Natural killer cell (primary cell): ENCODE results near the gene TRPC4. TPM values are rescaled to one million over a fixed set of nuclear protein-coding genes. Genes with fewer than 3 reads are reported as not detected.

Source experiments
- ATAC-seq, 3 donors: fragments of 150-1000 bp in 2 of 3; fragments of 200-7000 bp in 1 of 3; cut with Tn5 transposase; 1 replicate in 1 of 3; 2 replicates in 2 of 3; pipeline ENCODE4 v1.10.0; 2021; ENCODE audit warnings: mild to moderate bottlenecking in 2 of 3, moderate library complexity in 2 of 3
- DNase-seq, 2 donors: peaks; one replicate each; pipeline versions ENCODE4 v3.0.0 to v3.0.0-alpha.2; 2013 to 2021; ENCODE audit warnings: mixed read lengths in 1 of 2
- H3K27ac ChIP-seq: one replicate; pipeline ENCODE4 v1.5.1; 2013; ENCODE audit warnings: mild to moderate bottlenecking, low read length
- H3K27me3 ChIP-seq: one replicate; pipeline ENCODE4 v1.6.1; 2013; ENCODE audit warnings: low read length; ENCODE audit not compliant: control insufficient read depth, insufficient read depth
- H3K36me3 ChIP-seq: one replicate; pipeline ENCODE4 v1.6.1; 2013; ENCODE audit warnings: low read length; ENCODE audit not compliant: control insufficient read depth, insufficient read depth
- H3K4me1 ChIP-seq: one replicate; pipeline ENCODE4 v1.6.1; 2013; ENCODE audit warnings: low read length; ENCODE audit not compliant: control insufficient read depth, insufficient read depth
- H3K4me3 ChIP-seq: one replicate; pipeline ENCODE4 v1.5.1; 2013; ENCODE audit warnings: low read length
- H3K9me3 ChIP-seq: one replicate; pipeline ENCODE4 v1.6.1; 2013; ENCODE audit warnings: low read length; ENCODE audit not compliant: control insufficient read depth, insufficient read depth
- H3K27ac Mint-ChIP-seq, 2 donors: one replicate each; pipeline ENCODE4 v1.8.0; 2022; ENCODE audit warnings: mild to moderate bottlenecking in 2 of 2, mixed read lengths in 2 of 2, moderate library complexity in 1 of 2
- H3K27me3 Mint-ChIP-seq, 2 donors: one replicate each; pipeline ENCODE4 v1.8.0; 2022; ENCODE audit warnings: low read depth in 2 of 2, mixed read lengths in 2 of 2
- H3K36me3 Mint-ChIP-seq: one replicate; pipeline ENCODE4 v1.8.0; 2022; ENCODE audit warnings: mixed read lengths
- H3K4me1 Mint-ChIP-seq, 2 donors: one replicate each; pipeline ENCODE4 v1.8.0; 2022; ENCODE audit warnings: mixed read lengths in 2 of 2
- H3K4me3 Mint-ChIP-seq: one replicate; pipeline ENCODE4 v1.8.0; 2022; ENCODE audit warnings: mild to moderate bottlenecking, moderate library complexity, mixed read lengths
- H3K9me3 Mint-ChIP-seq, 2 donors: one replicate each; pipeline ENCODE4 v1.8.0; 2022; ENCODE audit warnings: mixed read lengths in 2 of 2
- WGBS: methylation state at CpG from one replicate; pipeline ENCODE4 v1.1.7; 2013; ENCODE audit warnings: missing lambda C conversion rate; ENCODE audit not compliant: insufficient coverage; 5-methylcytosine and 5-hydroxymethylcytosine counted together
- intact Hi-C: fragments of 100-400 bp; cut with micrococcal nuclease; formaldehyde crosslinking; loops from one replicate; pipeline ENCODE4 v1.14.2; 2022
- total RNA-seq, 4 donors: library from RNA; stranded (reverse); fragments of 120-200 nt in 1 of 4; gene quantifications; one replicate each; pipeline versions ENCODE4 v1.2.3 to v1.2.4, GENCODE V29; 2013 to 2022
- TF ChIP-seq, protein P1 (sequence below): fragments of 200-600 bp; IDR thresholded peaks from one replicate; pipeline ENCODE4 v1.8.0; 2022; ENCODE audit warnings: antibody characterized with exemption

TRPC4 gene
- total RNA-seq, 3 donors from 2014 or later (not counting 1 experiment from before 2014, with no cell fraction given) = not detected

DNA sequence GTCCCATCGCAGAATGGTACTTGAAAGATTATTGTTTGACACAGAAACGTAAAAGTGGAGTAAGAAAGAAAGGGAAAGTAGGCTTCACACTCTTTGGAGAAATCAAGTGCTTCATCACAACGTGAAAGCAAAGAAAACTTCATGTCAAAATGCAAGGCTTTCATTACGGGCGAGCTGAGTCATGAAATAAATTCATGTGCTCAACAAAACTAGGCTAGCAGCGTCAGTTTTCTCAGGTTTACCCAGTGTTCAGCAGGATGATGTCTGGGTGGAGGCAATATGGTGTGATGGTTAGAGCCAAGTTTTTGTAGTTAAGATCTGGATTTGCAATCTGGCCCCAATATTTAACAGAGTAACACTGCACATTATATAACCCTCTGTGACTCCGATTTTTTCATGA lies 128.0 kb downstream of the TRPC4 start:
- Histone ChIP-seq H3K9me3 (no peaks in the 10 kb centered on the region), H3K36me3 (no peaks in the 10 kb centered on the region), H3K4me3 (no peak overlapping the region), H3K4me1 (no peaks in the 10 kb centered on the region), H3K27ac (no peak overlapping the region), H3K27me3 (no peaks in the 10 kb centered on the region)
- TF ChIP-seq, protein P1, sequence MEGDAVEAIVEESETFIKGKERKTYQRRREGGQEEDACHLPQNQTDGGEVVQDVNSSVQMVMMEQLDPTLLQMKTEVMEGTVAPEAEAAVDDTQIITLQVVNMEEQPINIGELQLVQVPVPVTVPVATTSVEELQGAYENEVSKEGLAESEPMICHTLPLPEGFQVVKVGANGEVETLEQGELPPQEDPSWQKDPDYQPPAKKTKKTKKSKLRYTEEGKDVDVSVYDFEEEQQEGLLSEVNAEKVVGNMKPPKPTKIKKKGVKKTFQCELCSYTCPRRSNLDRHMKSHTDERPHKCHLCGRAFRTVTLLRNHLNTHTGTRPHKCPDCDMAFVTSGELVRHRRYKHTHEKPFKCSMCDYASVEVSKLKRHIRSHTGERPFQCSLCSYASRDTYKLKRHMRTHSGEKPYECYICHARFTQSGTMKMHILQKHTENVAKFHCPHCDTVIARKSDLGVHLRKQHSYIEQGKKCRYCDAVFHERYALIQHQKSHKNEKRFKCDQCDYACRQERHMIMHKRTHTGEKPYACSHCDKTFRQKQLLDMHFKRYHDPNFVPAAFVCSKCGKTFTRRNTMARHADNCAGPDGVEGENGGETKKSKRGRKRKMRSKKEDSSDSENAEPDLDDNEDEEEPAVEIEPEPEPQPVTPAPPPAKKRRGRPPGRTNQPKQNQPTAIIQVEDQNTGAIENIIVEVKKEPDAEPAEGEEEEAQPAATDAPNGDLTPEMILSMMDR = no peak
- 82% methylated on average over 6 of the region's 7 CpGs for WGBS
- ATAC-seq (no peak), DNase-seq (no peak)
- Mint-ChIP-seq H3K4me1 (no peaks in the 10 kb centered on the region), H3K4me3 (no peak overlapping the region), H3K27me3 (no peaks in the 10 kb centered on the region), H3K36me3 (peaks cover 8% of the 10 kb centered on the region), H3K9me3 (peaks cover 6 to 9% of the 10 kb centered on the region in 2 donors), H3K27ac (no peak overlapping the region)
- intact Hi-C loops = no loop called here

DNA sequence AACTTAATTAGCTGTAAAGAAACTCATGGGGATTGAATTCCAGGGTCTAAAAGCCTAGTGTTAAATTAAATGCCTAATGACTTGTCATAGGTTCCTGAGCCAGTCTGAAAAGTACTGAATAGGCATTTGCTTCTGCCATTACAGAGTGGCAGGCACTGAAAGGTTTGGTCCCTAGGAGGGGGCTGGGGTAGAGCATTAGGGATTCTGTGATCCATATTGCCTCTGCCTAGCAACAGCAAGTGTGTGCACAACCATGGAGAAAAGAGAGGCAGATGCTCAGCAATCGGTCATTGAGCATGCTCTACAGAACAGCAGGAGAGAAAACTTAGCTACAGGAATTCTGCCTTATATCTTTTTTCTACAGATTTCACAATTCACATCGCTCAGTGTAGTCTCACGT lies 133.5 kb downstream of the TRPC4 start:
- H3K27me3 Mint-ChIP-seq = no peaks in the 10 kb centered on the region
- WGBS = 78% methylated on average over 2 of the region's 3 CpGs

DNA sequence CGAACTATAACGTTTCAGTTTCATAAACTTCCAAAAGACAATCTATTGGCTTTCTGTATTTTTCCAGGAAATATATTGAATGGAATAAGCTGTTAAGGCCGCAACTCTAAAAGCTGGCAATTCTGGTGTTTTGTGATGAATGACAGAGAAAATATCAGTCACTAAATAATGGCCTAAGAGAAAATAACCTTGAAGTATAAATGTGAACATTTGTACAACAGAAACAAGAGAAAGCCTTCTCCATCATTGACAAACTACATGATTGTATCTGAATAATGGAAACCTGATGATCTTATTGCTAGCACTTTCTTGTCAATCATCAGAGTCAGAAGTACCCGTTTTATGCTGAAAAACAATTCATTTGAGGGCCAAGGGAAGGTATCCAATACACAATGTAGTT lies 134.3 kb downstream of the TRPC4 start:
- Mint-ChIP-seq H3K27me3 (no peaks in the 10 kb centered on the region), H3K27ac (no peak overlapping the region), H3K4me1 (no peaks in the 10 kb centered on the region), H3K9me3 (peaks cover 6 to 11% of the 10 kb centered on the region in 2 donors), H3K4me3 (no peak overlapping the region), H3K36me3 (no peaks in the 10 kb centered on the region)
- DNase-seq (no peak), ATAC-seq (no peak)
- Histone ChIP-seq H3K4me3 (no peak overlapping the region), H3K4me1 (no peaks in the 10 kb centered on the region), H3K36me3 (no peaks in the 10 kb centered on the region), H3K9me3 (no peaks in the 10 kb centered on the region), H3K27ac (no peak overlapping the region), H3K27me3 (no peaks in the 10 kb centered on the region)
- intact Hi-C loops = no loop called here
- 0% methylated on average over 1 of the region's 4 CpGs for WGBS
- TF ChIP-seq, protein P1 = no peak

More for the DNA sequence above, 133.5 kb downstream of the TRPC4 start:
- no peaks in the 10 kb centered on the region for H3K4me1 Mint-ChIP-seq
- no peaks in the 10 kb centered on the region for H3K9me3 ChIP-seq
- DNase-seq = no peak
- H3K4me1 ChIP-seq = no peaks in the 10 kb centered on the region
- TF ChIP-seq, protein P1 = no peak
- intact Hi-C loops = no loop called here
- no peak overlapping the region for H3K4me3 ChIP-seq
- peaks cover under 1% of the 10 kb centered on the region for H3K36me3 Mint-ChIP-seq
- H3K27ac ChIP-seq = no peak overlapping the region
- peaks cover 6 to 11% of the 10 kb centered on the region in 2 donors for H3K9me3 Mint-ChIP-seq
- no peak overlapping the region for H3K4me3 Mint-ChIP-seq
- H3K27ac Mint-ChIP-seq = no peak overlapping the region
- no peaks in the 10 kb centered on the region for H3K27me3 ChIP-seq
- no peak for ATAC-seq
- H3K36me3 ChIP-seq = no peaks in the 10 kb centered on the region

DNA sequence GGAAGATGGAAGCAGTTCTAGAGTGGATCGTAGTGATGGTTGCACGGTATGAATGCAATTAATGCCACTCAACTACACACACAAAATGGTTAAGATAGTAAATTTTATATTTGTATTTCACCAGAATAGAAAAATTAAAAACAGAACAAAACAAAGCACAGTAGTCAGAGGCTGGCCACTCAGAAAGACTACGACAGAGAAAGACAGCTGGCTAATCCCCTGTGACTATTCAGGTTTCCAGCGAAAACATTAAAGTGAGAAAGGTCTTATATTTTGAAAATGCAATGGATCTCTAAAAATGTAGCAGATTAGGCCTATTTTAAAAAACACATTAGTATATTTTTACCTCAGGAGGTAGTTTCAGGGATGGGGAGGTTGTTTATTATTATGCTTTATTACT lies 139.7 kb downstream of the TRPC4 start:
- peaks cover 4% of the 10 kb centered on the region for H3K36me3 Mint-ChIP-seq
- H3K4me3 Mint-ChIP-seq = no peak overlapping the region
- no peaks in the 10 kb centered on the region for H3K9me3 ChIP-seq
- H3K27me3 Mint-ChIP-seq = no peaks in the 10 kb centered on the region
- no peak overlapping the region for H3K4me3 ChIP-seq
- no peak for ATAC-seq
- DNase-seq = no peak
- H3K27ac ChIP-seq = no peak overlapping the region
- intact Hi-C loops = no loop called here
- H3K9me3 Mint-ChIP-seq = peaks cover 16 to 18% of the 10 kb centered on the region in 2 donors
- no peak overlapping the region for H3K27ac Mint-ChIP-seq
- 100% methylated on average over 2 of the region's 4 CpGs for WGBS
- no peaks in the 10 kb centered on the region for H3K36me3 ChIP-seq
- H3K4me1 ChIP-seq = no peaks in the 10 kb centered on the region
- H3K27me3 ChIP-seq = no peaks in the 10 kb centered on the region
- no peaks in the 10 kb centered on the region for H3K4me1 Mint-ChIP-seq
- TF ChIP-seq, protein P1 = no peak
